ENCODE data around the gene TNRC18. TPM values are rescaled to one million over a fixed set of nuclear protein-coding genes. Genes with fewer than 3 reads are reported as not detected.
"Not testable (repeated sequence)": the region's sequence is repeated elsewhere in the genome, so short reads cannot be mapped to it uniquely, and the experiment has no call there.

Gene TNRC18, protein sequence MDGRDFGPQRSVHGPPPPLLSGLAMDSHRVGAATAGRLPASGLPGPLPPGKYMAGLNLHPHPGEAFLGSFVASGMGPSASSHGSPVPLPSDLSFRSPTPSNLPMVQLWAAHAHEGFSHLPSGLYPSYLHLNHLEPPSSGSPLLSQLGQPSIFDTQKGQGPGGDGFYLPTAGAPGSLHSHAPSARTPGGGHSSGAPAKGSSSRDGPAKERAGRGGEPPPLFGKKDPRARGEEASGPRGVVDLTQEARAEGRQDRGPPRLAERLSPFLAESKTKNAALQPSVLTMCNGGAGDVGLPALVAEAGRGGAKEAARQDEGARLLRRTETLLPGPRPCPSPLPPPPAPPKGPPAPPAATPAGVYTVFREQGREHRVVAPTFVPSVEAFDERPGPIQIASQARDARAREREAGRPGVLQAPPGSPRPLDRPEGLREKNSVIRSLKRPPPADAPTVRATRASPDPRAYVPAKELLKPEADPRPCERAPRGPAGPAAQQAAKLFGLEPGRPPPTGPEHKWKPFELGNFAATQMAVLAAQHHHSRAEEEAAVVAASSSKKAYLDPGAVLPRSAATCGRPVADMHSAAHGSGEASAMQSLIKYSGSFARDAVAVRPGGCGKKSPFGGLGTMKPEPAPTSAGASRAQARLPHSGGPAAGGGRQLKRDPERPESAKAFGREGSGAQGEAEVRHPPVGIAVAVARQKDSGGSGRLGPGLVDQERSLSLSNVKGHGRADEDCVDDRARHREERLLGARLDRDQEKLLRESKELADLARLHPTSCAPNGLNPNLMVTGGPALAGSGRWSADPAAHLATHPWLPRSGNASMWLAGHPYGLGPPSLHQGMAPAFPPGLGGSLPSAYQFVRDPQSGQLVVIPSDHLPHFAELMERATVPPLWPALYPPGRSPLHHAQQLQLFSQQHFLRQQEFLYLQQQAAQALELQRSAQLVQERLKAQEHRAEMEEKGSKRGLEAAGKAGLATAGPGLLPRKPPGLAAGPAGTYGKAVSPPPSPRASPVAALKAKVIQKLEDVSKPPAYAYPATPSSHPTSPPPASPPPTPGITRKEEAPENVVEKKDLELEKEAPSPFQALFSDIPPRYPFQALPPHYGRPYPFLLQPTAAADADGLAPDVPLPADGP (N-terminal part only)
- 49.4 TPM for polyA plus RNA-seq (2012; ENCODE audit: insufficient read depth, insufficient read length, low read depth)

DNA sequence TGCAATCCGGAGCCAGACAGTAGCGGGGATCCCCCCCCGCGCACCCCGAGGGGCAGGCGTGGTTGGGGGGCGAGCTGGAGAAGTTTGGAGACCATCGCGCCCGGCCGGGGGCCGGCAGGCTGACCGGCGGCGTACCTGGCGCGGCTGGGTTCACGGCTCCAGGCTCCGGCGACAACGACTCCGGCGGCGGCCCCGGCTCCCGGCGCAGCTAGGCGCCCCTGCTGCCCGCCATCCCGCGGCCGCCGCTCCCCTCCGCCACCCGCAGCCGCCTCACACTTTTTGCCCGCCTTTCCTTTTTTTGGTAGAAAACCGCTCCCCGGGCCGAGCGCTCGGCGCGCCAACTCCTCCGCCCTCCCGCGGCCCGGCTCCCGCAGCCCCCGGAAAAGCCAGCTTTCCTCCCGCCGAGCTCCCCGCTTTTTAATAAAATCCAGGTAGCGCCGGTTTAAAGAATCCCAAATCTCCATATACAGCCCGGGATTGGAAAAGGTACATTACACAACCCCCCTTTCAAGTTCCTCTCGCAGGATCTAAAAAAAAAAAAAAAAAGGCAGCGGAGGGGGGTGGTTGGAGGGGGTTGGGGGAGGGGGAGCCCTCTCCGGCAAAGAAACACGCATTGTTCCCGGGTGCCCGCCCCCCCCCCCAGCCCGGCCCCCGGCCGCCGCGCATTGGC lies at the start of gene TNRC18:
Gene TNRC18 (minus strand): TSS at position 529 of the 670 bp plus-strand sequence. CDS start 2,588 bp downstream, outside the sequence.
- Histone ChIP-seq H3K4me1 (peaks cover 7% of the 10 kb centered on the region; the same call in 1 of the 2 replicates), H3K36me3 (no peaks in the 10 kb centered on the region), H3K4me3 (ENCODE audit: low read depth, low read length) (peak within 1 kb of the TSS; percentile 84), H3K27me3 (peaks cover 30% of the 10 kb centered on the region), H3K9me3 (no peaks in the 10 kb centered on the region)
- TF ChIP-seq, protein P1, sequence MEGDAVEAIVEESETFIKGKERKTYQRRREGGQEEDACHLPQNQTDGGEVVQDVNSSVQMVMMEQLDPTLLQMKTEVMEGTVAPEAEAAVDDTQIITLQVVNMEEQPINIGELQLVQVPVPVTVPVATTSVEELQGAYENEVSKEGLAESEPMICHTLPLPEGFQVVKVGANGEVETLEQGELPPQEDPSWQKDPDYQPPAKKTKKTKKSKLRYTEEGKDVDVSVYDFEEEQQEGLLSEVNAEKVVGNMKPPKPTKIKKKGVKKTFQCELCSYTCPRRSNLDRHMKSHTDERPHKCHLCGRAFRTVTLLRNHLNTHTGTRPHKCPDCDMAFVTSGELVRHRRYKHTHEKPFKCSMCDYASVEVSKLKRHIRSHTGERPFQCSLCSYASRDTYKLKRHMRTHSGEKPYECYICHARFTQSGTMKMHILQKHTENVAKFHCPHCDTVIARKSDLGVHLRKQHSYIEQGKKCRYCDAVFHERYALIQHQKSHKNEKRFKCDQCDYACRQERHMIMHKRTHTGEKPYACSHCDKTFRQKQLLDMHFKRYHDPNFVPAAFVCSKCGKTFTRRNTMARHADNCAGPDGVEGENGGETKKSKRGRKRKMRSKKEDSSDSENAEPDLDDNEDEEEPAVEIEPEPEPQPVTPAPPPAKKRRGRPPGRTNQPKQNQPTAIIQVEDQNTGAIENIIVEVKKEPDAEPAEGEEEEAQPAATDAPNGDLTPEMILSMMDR (IDR thresholded peaks at IDR 0.05; ENCODE audit: low read depth, low read length): no peak
- DNase-seq: no peak

DNA sequence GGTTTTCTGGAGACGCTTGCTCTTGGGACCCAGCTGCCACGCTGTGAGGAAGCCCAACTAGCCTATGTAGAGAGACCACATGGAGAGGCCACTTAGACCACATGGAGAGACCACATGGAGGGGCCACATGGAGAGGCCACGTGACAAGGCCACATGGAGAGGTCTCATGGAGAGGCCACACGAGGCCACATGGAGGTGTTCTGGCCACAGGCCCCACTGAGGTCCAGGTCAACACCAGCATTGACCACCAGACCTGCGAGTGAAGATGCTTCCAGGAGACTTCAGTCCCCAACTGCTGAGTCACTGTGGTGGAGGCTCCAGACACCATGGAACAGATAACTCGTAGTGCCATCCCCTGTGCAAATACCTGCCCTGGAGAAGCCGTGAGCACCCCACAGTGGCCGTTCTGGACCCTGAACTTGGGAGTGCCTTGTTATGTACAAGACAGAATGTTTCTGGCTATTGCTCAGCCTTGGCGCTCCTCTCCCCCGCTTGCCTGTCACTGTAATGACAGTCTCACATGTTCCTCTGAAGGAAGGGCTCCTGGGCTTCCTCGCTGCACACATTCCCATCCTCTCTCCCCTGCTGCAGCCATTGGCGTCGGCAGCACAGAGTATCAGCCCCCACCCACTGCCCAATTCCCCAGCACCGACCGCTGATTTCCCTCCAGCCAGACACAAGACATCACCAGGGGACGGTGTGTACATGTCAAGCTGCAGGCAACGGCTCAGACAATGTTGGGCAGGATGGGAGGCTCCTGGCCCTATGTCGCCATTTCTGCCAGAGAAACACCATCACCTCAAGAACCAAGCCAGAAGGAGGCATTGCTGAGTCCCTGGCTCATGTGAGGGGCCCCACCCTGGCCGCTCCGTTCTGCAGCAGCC lies 49.0 kb upstream of the TNRC18 start:
- Histone ChIP-seq H3K4me1 (no peaks in the 10 kb centered on the region; the same call in 1 of the 2 replicates), H3K9me3 (no peaks in the 10 kb centered on the region), H3K36me3 (no peaks in the 10 kb centered on the region), H3K4me3 (ENCODE audit: low read depth, low read length) (no peak overlapping the region), H3K27me3 (no peaks in the 10 kb centered on the region)
- TF ChIP-seq, protein P1 (IDR thresholded peaks at IDR 0.05; ENCODE audit: low read depth, low read length): no peak
- no peak for DNase-seq

DNA sequence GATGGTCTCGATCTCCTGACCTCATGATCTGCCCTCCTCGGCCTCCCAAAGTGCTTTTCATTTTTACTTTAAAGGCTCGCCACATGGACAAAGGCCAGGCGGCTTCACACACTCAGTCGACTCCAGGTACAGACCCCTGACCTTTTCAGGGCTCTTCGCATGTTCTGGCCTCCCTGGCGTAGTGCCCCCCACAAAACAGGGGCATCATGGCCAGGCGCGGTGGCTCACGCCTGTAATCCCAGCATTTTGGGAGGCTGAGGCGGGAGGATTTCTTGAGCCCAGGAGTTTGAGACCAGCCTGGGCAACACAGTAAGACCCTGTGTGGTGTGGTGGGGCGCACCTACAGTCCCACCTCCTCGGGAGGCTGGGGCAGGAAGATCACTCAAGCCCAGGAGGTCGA lies 48.0 kb upstream of the TNRC18 start:
- H3K9me3 ChIP-seq; H3K27me3 ChIP-seq; H3K36me3 ChIP-seq; H3K4me3 ChIP-seq (ENCODE audit: low read depth, low read length); DNase-seq; H3K4me1 ChIP-seq: not testable (repeated sequence)

DNA sequence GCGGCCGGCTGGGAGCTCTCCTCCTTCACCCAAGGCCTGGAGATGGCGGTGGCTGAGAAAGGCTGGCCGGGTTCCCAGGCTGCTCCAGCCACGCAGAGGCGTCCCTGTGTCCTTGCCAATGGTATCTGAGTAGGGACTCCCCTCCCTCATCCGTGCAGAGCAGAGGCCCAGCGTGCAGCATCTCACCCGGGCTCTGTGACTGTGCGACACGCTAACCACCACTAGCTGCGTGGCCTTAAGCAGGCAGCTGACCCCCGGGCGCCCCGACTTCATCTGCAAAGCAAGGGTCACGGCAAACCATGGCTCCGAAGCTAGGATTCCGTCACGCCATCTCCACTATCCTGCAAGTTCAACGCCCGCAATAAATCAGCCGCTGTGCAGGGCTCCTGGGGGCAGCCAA lies 47.2 kb upstream of the TNRC18 start:
- H3K27me3 ChIP-seq: no peaks in the 10 kb centered on the region
- H3K4me3 ChIP-seq (ENCODE audit: low read depth, low read length): no peak overlapping the region
- no peak for DNase-seq
- H3K36me3 ChIP-seq: no peaks in the 10 kb centered on the region
- H3K9me3 ChIP-seq: no peaks in the 10 kb centered on the region
- no peaks in the 10 kb centered on the region for H3K4me1 ChIP-seq
- TF ChIP-seq, protein P1 (IDR thresholded peaks at IDR 0.05; ENCODE audit: low read depth, low read length): no peak

DNA sequence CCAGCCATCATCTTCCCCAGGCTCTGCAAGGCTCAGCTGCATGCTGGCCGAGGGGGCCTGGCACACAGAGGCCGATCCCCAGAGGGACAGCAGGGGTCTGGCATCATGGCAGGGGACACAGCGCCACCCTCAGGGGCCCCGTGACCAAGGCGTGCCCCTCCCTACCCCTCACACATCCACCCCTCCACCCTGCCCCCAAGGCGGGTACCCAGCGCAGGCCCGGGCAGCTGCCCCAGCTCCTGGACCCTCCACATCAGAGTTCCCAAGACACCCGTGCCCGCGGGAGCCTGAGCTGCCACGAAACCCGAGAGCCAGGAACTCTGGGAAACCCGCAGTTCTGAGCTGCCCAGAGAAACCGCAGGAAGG lies 46.5 kb upstream of the TNRC18 start:
- Histone ChIP-seq H3K4me1 (no peaks in the 10 kb centered on the region), H3K4me3 (ENCODE audit: low read depth, low read length) (no peak overlapping the region), H3K9me3 (no peaks in the 10 kb centered on the region), H3K27me3 (no peaks in the 10 kb centered on the region), H3K36me3 (no peaks in the 10 kb centered on the region)
- TF ChIP-seq, protein P1 (IDR thresholded peaks at IDR 0.05; ENCODE audit: low read depth, low read length): no peak
- DNase-seq: peak; percentile 54

Measured in BE2C (cell line).